Gastroesophageal sphincter (tissue), 4 donors: ENCODE measurements around the gene IMMP2L. TPM values are rescaled to one million over a fixed set of nuclear protein-coding genes. Genes with fewer than 3 reads are reported as not detected.

Experiments used
- ATAC-seq: fragments of 150-250 bp; one replicate; pipeline ENCODE4 v1.9.1; 2016; ENCODE audit warnings: mild to moderate bottlenecking, moderate library complexity
- H3K27ac ChIP-seq, 4 donors: fragments of 200-600 bp; sonication (generic) in 3 of 4; 1 replicate in 3 of 4; 2 replicates in 1 of 4; pipeline ENCODE4 v1.5.1; 2016 to 2019
- H3K27me3 ChIP-seq: fragments of 200-600 bp; sonication (generic); one replicate; pipeline ENCODE4 v1.5.1; 2019
- H3K36me3 ChIP-seq, 2 donors: fragments of 200-600 bp; sonication (generic); one replicate each; pipeline ENCODE4 v1.5.1; 2019; ENCODE audit warnings: control low read depth in 1 of 2
- H3K4me1 ChIP-seq, 3 donors: fragments of 200-600 bp; sonication (generic); 1 replicate in 2 of 3; 2 replicates in 1 of 3; pipeline ENCODE4 v1.5.1; 2016 to 2019; ENCODE audit warnings: control low read depth in 2 of 3
- H3K4me3 ChIP-seq, 2 donors: fragments of 200-600 bp; sonication (generic); one replicate each; pipeline ENCODE4 v1.5.1; 2019; ENCODE audit warnings: mild to moderate bottlenecking in 1 of 2, moderate library complexity in 1 of 2
- H3K9me3 ChIP-seq, 3 donors: fragments of 200-600 bp; sonication (generic); one replicate each; pipeline ENCODE4 v1.5.1; 2017 to 2019; ENCODE audit warnings: control low read depth in 2 of 3
- EP300 ChIP-seq: sonication (generic); formaldehyde crosslinking; IDR thresholded peaks from one replicate; pipeline ENCODE4 v1.6.1; 2017; ENCODE audit warnings: antibody characterized with exemption, mild to moderate bottlenecking
- POLR2A ChIP-seq, 2 donors: fragments of 450-650 bp; IDR thresholded peaks; one replicate each; pipeline ENCODE4 v1.6.1; 2017; ENCODE audit warnings: antibody characterized with exemption in 2 of 2, mild to moderate bottlenecking in 2 of 2, moderate library complexity in 1 of 2
- POLR2AphosphoS5 ChIP-seq: sonication (generic); formaldehyde crosslinking; IDR thresholded peaks from one replicate; pipeline ENCODE4 v1.6.1; 2017; ENCODE audit warnings: antibody characterized with exemption
- WGBS, 2 donors: methylation state at CpG; one replicate each; pipeline ENCODE4 v1.1.5; 2018; ENCODE audit warnings: low coverage in 1 of 2; 5-methylcytosine and 5-hydroxymethylcytosine counted together
- total RNA-seq, 4 donors: library from RNA; depleted of rRNA; stranded (reverse); fragments of >200 nt; gene quantifications; one replicate each; pipeline ENCODE4 v1.1.0, GENCODE V29; 2016
- TF ChIP-seq, protein P1 (sequence below), 4 experiments: fragments of 200-600 bp in 2 of 4; fragments of 450-650 bp in 2 of 4; sonication (generic) in 1 of 4; IDR thresholded peaks; one replicate each; pipeline ENCODE4 v1.5.1; 2017 to 2019; ENCODE audit warnings: antibody characterized with exemption in 4 of 4, mild to moderate bottlenecking in 2 of 4, moderate library complexity in 2 of 4

Gene IMMP2L
- total RNA-seq, 4 donors from 2014 or later, result 13.6 to 38.5 (median 30.1) TPM

DNA sequence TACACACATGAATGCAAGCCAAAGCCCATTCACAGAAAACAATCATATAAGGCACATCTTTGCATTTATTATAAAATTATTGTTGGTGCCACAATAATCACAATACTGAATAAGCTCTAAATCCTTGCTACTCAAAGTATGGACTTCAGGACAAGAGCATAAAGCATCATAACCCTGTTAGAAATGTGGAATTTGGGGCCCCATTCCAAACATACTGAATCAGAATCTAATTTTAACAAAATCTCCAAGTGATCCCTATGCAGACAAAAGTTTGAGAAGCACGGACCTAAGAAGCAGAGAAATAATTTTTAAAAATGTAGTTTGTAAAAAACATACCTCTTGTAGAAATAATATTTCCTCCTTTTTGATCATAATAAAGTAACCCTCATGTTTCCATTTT is 199.2 kb downstream of the IMMP2L start:
- Histone ChIP-seq H3K4me1 (peaks cover 0 to 13% (median 0%) of the 10 kb centered on the region in 3 donors), H3K27ac (no peak overlapping the region), H3K36me3 (no peaks in the 10 kb centered on the region), H3K27me3 (no peaks in the 10 kb centered on the region), H3K4me3 (no peak overlapping the region), H3K9me3 (no peaks in the 10 kb centered on the region)
- no peak for ATAC-seq
- TF ChIP-seq POLR2A (IDR thresholded peaks at IDR 0.05), result no peak
- TF ChIP-seq EP300, result no peak
- TF ChIP-seq, protein P1, sequence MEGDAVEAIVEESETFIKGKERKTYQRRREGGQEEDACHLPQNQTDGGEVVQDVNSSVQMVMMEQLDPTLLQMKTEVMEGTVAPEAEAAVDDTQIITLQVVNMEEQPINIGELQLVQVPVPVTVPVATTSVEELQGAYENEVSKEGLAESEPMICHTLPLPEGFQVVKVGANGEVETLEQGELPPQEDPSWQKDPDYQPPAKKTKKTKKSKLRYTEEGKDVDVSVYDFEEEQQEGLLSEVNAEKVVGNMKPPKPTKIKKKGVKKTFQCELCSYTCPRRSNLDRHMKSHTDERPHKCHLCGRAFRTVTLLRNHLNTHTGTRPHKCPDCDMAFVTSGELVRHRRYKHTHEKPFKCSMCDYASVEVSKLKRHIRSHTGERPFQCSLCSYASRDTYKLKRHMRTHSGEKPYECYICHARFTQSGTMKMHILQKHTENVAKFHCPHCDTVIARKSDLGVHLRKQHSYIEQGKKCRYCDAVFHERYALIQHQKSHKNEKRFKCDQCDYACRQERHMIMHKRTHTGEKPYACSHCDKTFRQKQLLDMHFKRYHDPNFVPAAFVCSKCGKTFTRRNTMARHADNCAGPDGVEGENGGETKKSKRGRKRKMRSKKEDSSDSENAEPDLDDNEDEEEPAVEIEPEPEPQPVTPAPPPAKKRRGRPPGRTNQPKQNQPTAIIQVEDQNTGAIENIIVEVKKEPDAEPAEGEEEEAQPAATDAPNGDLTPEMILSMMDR (IDR thresholded peaks at IDR 0.05), result no peak
- TF ChIP-seq POLR2AphosphoS5, result no peak
- 10 to 15% methylated on average over 1 of the region's 1 CpG for WGBS, 2 donors

DNA sequence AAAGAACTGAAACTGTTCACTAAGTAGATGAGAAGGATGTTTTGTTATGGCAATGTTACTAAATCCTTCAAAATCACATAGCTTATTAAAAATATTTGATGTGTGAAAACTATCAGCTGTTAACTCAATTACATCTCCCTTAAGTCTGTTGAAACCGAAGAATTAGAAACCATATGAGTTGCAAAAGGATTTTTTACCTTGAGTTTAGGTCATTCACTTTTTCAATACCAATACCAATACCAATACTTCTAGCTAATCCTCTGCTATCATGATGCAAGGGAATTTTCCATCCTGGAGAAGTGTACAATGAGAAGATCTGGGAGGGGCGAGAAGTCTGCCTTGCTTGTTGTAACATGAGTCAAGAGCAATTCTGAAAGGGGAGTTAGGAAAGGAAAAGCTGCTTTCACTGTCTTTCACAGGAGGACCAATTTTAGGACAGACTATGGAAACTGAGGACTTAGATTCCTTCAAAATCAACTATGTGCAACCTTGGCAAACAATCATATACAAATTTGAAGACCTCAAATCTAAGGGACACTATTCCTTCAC is 199.7 kb downstream of the IMMP2L start:
- Histone ChIP-seq H3K4me1 (peaks cover 0 to 13% (median 0%) of the 10 kb centered on the region in 3 donors), H3K36me3 (no peaks in the 10 kb centered on the region), H3K9me3 (no peaks in the 10 kb centered on the region), H3K27ac (no peak overlapping the region), H3K27me3 (no peaks in the 10 kb centered on the region), H3K4me3 (no peak overlapping the region)
- TF ChIP-seq EP300 (no peak), POLR2AphosphoS5 (no peak), POLR2A (IDR thresholded peaks at IDR 0.05) (no peak)
- TF ChIP-seq, protein P1 (IDR thresholded peaks at IDR 0.05), result no peak
- 65 to 83% methylated on average over 2 of the region's 2 CpGs for WGBS, 2 donors
- no peak for ATAC-seq

DNA sequence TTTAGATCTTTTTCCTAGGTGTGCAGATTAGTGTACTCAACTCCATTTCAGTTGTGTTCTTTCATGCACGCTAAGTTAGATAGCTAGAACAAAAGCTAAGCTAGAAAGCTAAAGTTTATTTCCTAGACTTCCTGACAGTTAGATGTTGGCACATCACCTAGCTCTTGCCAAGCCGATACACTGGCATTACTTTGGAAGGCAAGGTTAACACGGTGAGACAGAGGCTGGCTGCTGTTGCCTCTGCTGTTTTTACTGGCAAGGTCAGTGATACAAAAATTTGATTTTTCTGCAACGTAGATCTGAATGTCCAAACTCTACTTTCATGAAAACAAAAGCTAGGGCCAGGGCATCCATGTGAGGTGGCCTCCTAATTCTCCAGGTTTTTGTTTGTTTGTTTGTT is 203.4 kb downstream of the IMMP2L start:
- no peak for ATAC-seq
- WGBS, 2 donors, result 68 to 94% methylated on average over 4 of the region's 4 CpGs
- Histone ChIP-seq H3K27ac (no peak overlapping the region), H3K27me3 (no peaks in the 10 kb centered on the region), H3K4me1 (peaks cover 0 to 13% (median 0%) of the 10 kb centered on the region in 3 donors), H3K9me3 (no peaks in the 10 kb centered on the region), H3K4me3 (no peak overlapping the region), H3K36me3 (no peaks in the 10 kb centered on the region)
- TF ChIP-seq POLR2AphosphoS5 (no peak), EP300 (no peak), POLR2A (IDR thresholded peaks at IDR 0.05) (no peak)

DNA sequence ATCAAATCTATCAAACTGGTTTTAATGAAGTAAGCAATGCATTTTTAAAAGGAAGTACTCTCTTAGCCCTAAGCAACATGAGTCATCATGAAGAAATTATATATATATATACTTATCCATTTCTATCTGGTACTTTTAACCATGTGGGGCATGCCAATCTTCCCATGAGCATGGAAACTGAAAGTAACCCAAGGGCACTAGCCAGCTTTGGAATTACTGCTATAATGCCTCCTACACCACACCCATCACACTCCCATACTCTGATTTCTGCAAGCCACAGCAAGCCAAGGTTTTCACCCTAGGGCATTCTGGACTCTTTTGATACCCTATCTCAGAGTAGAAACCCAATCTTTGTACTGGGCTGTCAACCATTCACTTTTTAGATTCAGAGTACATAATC is 204.6 kb downstream of the IMMP2L start:
- H3K27me3 ChIP-seq, result no peaks in the 10 kb centered on the region
- TF ChIP-seq POLR2A (IDR thresholded peaks at IDR 0.05) (no peak), POLR2AphosphoS5 (no peak), EP300 (no peak)
- TF ChIP-seq, protein P1 (IDR thresholded peaks at IDR 0.05), result no peak
- H3K4me3 ChIP-seq, result no peak overlapping the region
- H3K27ac ChIP-seq, result no peak overlapping the region
- no peaks in the 10 kb centered on the region for H3K36me3 ChIP-seq
- H3K4me1 ChIP-seq, result peaks cover 0 to 2% (median 0%) of the 10 kb centered on the region in 3 donors
- no peak for ATAC-seq
- no peaks in the 10 kb centered on the region for H3K9me3 ChIP-seq

DNA sequence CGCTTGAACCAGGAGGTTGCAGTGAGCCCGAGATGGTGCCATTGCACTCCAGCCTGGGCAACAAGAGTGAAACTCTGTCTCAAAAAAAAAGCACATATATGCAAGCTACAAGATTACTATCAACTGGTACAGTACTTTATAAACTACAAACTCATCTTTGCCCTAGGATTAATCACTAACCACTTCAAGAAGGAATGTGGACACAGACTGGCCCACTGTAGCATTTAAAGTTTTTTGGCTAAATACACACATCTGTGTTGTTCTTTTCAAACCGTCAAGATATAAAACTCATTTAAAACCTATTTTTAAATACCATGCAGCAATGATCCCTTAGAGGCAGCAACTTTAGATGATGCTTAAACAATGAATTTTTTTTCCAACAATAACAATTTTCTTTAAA is 205.4 kb downstream of the IMMP2L start:
- TF ChIP-seq, protein P1 (IDR thresholded peaks at IDR 0.05), result no peak
- TF ChIP-seq EP300 (no peak), POLR2A (IDR thresholded peaks at IDR 0.05) (no peak), POLR2AphosphoS5 (no peak)
- H3K9me3 ChIP-seq, result no peaks in the 10 kb centered on the region
- H3K27ac ChIP-seq, result no peak overlapping the region
- ATAC-seq, result no peak
- H3K4me1 ChIP-seq, result no peaks in the 10 kb centered on the region
- no peak overlapping the region for H3K4me3 ChIP-seq
- WGBS, 2 donors, result 70 to 77% methylated on average over 3 of the region's 3 CpGs
- H3K36me3 ChIP-seq, result no peaks in the 10 kb centered on the region
- no peaks in the 10 kb centered on the region for H3K27me3 ChIP-seq
